ENCODE results near the gene SHC2. TPM values are rescaled to one million over a fixed set of nuclear protein-coding genes. Genes with fewer than 3 reads are reported as not detected.

Gene SHC2
- polyA plus RNA-seq, 4 donors = 24.6 to 39.6 (median 29.3) TPM

- DNase-seq (ENCODE audit: low read depth in 4 of 4, low spot score in 3 of 4) = no peak
Measured at GRCh38 chr19:376111-376470, 84.7 kb downstream of the SHC2 start.

DNA sequence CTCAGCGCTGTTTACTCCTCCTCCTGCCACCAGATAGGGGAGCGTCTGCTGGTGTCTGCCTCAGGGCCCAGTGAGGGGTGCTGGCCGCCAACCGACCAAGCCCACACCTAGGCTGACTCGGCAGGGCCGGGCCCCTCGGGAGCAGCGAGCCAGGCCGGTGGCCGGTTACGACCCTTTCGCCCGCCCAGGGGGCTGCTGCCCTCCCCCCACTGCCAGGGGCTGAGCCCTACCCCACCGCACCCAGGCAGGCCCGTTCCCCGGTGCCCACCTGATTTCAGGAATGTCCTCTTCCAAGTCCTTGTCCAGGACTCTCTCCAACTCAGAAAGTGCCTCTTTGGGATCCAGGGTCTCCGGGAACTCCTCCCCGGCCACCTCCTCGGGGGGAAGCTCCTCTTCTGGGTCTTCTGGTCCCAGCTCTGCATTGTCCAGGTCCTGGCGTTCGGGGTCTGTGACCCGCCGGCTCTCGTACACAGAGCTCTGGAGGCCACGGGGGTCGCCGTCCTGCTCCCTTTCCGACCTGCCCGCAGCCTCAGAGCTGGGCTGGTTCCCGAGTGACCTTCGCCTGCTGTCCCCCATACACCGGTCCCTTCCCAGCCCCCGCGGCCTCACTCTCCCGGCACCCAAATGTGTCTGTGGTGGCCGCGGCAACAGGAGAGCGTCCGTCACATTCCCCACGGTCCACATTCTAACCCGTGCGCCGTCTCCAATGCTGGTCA, 85.3 kb downstream of the SHC2 start:
- DNase-seq (ENCODE audit: low read depth in 4 of 4, low spot score in 3 of 4) = no peak

- DNase-seq (ENCODE audit: low read depth in 4 of 4, low spot score in 3 of 4) = no peak
Measured at GRCh38 chr19:374886-375235, 86.0 kb downstream of the SHC2 start.

DNA sequence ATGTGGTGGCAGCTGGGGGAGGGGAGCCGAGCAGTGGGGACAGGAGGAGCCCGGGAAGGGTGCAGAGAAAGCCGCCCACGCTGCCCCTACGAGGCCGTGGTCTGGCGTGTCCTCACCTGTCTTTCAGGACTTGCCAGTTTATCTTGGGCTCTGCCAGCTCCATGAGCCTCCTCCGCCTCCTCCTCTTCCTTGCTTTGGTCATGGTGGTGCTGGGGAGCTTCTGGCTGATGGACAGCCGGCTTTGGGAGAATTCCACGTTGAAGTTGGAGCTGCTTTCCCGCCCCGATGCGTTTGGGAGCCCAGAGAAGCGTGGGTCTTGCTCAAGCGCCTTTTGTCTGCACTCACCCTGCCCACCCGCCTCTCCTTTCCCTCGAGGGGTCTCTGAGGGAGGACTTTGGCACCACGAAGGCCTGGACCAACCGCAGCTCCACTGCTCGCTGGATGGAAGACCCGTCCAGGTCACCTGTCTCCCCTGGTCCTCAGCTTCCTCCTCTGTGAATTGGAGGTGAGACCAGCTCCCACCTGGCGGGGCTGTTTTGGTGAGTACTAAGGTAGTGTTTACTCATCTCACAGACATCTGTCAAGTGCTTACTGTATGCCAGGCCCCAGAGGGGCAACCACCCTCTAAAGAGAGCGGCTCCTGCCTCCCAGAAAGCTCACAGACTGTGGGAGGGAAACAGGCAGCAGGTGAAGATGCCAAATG, 86.5 kb downstream of the SHC2 start:
- DNase-seq (ENCODE audit: low read depth in 4 of 4, low spot score in 3 of 4) = no peak

DNA sequence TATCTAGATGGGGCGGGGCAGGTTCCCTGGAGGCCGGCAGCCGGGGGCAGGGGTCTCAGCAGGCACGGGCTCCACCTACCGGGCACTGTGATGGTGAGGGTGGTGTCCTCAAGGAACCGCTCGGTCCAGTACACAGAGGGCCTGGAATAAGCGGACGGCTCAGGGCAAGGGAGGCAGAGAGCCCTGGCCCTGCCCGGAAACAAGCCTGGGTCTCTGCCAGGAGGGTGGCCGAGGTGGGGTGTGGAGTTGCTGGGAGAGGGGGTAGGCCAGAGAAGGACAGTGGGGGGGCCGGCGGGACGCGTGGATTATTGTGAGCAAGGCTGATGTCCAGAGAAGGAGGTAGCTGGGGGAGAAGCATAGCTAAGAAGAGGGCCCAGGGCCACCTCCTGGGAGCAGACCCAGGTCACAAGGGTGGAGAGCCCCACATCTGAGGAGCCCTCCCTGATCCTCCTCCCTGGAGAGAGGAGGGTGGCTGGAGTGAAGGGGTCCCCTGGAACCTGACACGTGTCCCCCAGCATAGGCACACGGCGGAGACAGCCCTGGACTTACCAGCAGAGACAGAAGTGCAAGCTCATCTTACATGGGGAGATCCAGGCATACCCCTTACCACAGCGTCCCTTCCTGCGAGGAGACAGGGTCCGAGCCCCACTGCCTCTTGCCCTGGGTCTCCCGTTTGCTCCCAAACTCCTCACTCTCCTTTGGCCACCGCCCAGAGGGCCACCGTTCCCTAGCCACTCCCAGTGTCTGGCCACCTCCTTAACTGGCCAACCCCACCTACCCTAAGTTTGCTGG, 87.2 kb downstream of the SHC2 start:
- no peak for DNase-seq (ENCODE audit: low read depth in 4 of 4, low spot score in 3 of 4)

- DNase-seq (ENCODE audit: low read depth in 4 of 4, low spot score in 3 of 4) = no peak
Measured at GRCh38 chr19:372306-372890, 88.4 kb downstream of the SHC2 start.

DNA sequence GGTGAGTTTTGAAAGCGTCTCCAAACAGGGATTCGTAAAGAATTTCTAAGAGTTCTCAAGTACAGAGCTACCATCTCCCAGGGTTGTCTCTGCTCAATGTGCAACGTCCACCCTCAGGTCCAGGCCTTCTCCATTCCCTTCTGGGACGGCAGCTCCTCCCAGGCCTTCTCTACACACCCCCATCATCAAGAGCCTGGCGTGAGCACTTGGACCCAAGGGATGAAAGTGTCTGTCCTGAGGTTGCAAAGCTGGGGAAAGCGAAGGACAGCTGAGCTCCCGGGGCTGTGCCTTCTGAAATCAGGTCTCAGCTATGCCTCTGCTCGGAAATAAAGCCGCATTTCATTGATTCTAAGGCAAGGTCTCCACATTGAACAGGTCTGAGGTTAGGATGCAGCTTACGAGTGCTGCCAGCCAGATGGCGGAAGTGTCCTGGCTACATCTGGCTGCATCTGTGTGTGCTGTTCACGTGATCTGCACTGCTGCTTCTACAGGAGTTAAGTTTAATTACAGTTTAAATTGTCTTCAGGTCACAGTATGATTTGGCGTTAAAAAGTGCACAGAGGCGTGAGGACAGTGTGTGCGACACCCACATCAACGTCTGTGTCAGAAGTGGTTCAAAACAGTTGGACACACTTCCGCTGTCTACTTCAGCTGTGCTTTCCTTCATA, 89.2 kb downstream of the SHC2 start:
- no peak for DNase-seq (ENCODE audit: low read depth in 4 of 4, low spot score in 3 of 4)

- no peak for DNase-seq (ENCODE audit: low read depth in 4 of 4, low spot score in 3 of 4)
Measured at GRCh38 chr19:370641-371330, 90.0 kb downstream of the SHC2 start.

GRCh38 chr19:369876-370275, 91.0 kb downstream of the SHC2 start:
- no peak for DNase-seq (ENCODE audit: low read depth in 4 of 4, low spot score in 3 of 4)

DNA sequence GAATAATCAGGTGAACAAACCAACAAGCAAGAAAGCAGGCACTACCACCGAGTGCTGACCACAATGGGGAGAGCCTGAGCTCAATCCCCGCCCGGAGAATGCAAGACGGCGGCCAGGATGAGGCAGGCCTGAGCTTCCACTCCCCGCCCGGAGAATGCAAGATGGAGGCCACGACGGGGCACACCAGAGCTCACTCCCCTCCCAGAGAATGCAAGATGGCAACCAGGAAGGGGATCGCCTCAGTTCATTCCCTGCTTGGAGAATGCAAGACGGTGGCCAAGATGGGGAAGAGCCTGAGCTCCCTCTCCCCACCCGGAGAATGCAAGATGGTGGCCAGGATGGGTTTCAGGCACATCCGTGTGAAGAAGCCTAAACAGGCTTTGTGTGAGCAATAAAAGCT, 91.6 kb downstream of the SHC2 start:
- no peak for DNase-seq (ENCODE audit: low read depth in 4 of 4, low spot score in 3 of 4)

DNA sequence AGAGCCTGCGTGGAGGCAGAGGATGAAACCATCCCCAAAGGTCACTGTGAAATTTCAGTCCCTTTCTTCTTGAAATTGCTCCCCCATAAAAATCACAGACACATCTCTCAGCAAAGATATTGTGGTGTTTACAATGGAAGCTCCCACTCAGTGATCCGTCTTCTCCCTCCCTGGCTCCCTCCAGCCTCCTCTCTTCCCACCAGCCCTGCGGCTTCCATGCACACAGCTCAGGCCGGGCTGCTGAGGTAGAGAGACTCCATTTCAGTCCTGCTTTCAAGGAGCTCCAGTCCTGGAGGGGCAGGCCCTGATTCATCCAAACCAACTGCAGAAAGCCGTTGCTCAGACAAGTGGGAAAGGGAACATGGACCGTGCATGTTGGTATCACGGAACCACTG, 92.2 kb downstream of the SHC2 start:
- DNase-seq (ENCODE audit: low read depth in 4 of 4, low spot score in 3 of 4) = no peak

DNA sequence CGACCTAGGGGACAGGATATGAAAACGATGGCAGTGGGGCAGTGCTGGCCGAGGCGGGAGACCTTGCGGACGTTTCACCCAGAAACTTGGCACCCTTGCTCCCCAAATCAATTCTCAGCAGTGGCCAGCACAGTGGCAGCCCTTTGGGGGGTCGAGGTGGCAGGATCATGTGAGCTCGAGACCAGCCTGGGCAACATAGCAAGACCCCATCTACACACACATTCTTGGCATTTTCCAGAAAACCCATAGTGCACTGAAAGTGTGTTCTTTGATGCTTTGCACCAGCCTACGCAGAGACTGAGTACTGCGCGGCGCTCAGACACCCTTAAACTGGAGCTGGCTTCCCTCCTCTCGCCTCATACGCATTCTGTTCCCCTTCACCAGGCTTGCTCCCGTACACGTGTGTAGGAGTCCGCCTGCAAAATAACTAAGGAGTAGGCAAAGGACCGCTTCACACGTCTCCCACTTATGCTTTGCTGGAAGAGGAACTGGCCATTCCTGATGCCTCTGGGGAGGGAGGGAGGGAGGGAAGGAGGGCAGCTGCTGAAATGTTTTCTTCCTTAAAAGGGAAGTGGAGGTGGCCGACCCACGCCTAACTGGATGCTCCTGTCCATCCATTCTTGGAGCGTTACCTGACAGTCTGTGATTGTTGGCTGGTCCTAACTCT, 92.7 kb downstream of the SHC2 start:
- no peak for DNase-seq (ENCODE audit: low read depth in 4 of 4, low spot score in 3 of 4)

DNA sequence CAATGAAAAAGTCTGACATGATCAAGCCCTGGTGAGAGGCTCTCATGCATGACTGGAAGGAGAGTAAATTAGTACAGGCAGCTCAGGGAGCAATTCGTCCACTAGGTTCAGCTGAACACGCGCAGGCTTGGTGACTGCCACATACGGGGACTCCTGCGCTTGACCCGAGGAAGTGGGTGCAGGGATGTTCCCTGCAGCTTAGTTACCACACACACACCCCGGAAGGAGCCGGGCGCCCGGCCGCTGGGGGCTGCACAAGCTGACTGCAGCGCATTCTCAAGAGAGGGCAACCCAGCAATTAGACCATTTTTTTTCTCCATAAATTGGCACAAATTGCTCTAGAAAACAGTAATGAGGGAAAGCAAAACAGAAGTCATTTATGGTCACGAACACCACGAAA, 93.3 kb downstream of the SHC2 start:
- DNase-seq (ENCODE audit: low read depth in 4 of 4, low spot score in 3 of 4) = no peak

DNA sequence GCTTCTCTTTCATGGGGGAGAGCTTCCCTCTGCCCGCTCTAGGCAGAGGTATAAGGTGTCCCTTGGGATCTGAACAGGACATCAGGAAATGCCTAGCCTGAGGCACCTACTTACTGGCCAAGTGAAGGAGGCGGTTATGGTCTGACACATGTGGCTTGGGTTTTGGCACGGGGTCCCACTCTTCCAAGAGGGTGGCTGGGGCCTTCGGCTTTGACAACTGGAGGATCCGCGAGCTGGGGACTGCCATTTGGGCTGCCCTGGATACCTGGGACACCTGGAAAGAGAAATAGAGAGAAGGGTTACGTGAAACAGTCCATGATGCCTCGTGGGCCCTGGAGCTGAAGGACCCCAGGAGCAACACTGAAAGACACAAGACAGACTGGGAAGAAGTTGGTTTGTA, 93.9 kb downstream of the SHC2 start:
- no peak for DNase-seq (ENCODE audit: low read depth in 4 of 4, low spot score in 3 of 4)

Other genes starting within 250 kb of the SHC2 start
- 1 to 10 TPM; 1.2 to 4.4 (median 3.0) TPM for gene PLPP2, start 169.6 kb downstream of the SHC2 start, polyA plus RNA-seq (ENCODE audit: insufficient read length in 4 of 4)
- 10 to 100 TPM; 23.5 to 33.9 (median 28.2) TPM for gene MIER2, start 116.2 kb downstream of the SHC2 start, polyA plus RNA-seq (ENCODE audit: insufficient read length in 4 of 4)
- 1 to 10 TPM; 1.2 to 2.9 (median 1.8) TPM for gene C2CD4C, start 51.9 kb downstream of the SHC2 start, polyA plus RNA-seq (ENCODE audit: insufficient read length in 4 of 4)
- 1 to 10 TPM; 2.8 to 5.8 (median 4.5) TPM for gene MADCAM1, start 35.5 kb upstream of the SHC2 start, polyA plus RNA-seq (ENCODE audit: insufficient read length in 4 of 4)
- 10 to 100 TPM in 2 of 4 donors, 1 to 10 TPM in 2; 5.3 to 16.9 (median 9.5) TPM for gene TPGS1, start 46.5 kb upstream of the SHC2 start, polyA plus RNA-seq (ENCODE audit: insufficient read length in 4 of 4)
- 10 to 100 TPM; 50.0 to 71.2 (median 60.9) TPM for gene CDC34, start 70.7 kb upstream of the SHC2 start, polyA plus RNA-seq (ENCODE audit: insufficient read length in 4 of 4)
- under 1 TPM in 3 of 4 donors, not detected in 1; 0.23 to 0.94 (median 0.37) TPM for gene GZMM, start 83.0 kb upstream of the SHC2 start, polyA plus RNA-seq (ENCODE audit: insufficient read length in 4 of 4)
- gene BSG, start 111.6 kb upstream of the SHC2 start, polyA plus RNA-seq (ENCODE audit: insufficient read length in 4 of 4) = 100 to 1,000 TPM; 264 to 534 (median 410) TPM
- under 1 TPM; 0.19 to 0.74 (median 0.38) TPM for gene HCN2, start 128.8 kb upstream of the SHC2 start, polyA plus RNA-seq (ENCODE audit: insufficient read length in 4 of 4)
- gene POLRMT, start 172.5 kb upstream of the SHC2 start, polyA plus RNA-seq (ENCODE audit: insufficient read length in 4 of 4) = 10 to 100 TPM; 37.1 to 65.9 (median 53.1) TPM
- under 1 TPM; 0.11 to 0.55 (median 0.34) TPM for gene FGF22, start 178.8 kb upstream of the SHC2 start, polyA plus RNA-seq (ENCODE audit: insufficient read length in 4 of 4)
- 10 to 100 TPM; 19.4 to 37.5 (median 20.5) TPM for gene RNF126, start 202.2 kb upstream of the SHC2 start, polyA plus RNA-seq (ENCODE audit: insufficient read length in 4 of 4)
- 10 to 100 TPM; 14.3 to 18.8 (median 17.7) TPM for gene FSTL3, start 215.4 kb upstream of the SHC2 start, polyA plus RNA-seq (ENCODE audit: insufficient read length in 4 of 4)
- gene PRSS57, start 234.4 kb upstream of the SHC2 start, polyA plus RNA-seq (ENCODE audit: insufficient read length in 4 of 4) = under 1 TPM in 3 of 4 donors, not detected in 1; 0.22 to 0.46 (median 0.23) TPM
- 100 to 1,000 TPM in 1 of 4 donors, 10 to 100 TPM in 3; 63.6 to 111 (median 78.1) TPM for gene PALM, start 247.9 kb upstream of the SHC2 start, polyA plus RNA-seq (ENCODE audit: insufficient read length in 4 of 4)